Activated CD4-positive, CD25-positive, alpha-beta regulatory T cell (primary cell): ENCODE measurements around the gene MLH1.

ENCODE experiments used
- DNase-seq, 4 experiments: peaks; one replicate each; lab custom pipeline; 2025; lab: John Stamatoyannopoulos, UW

MLH1 gene

DNA sequence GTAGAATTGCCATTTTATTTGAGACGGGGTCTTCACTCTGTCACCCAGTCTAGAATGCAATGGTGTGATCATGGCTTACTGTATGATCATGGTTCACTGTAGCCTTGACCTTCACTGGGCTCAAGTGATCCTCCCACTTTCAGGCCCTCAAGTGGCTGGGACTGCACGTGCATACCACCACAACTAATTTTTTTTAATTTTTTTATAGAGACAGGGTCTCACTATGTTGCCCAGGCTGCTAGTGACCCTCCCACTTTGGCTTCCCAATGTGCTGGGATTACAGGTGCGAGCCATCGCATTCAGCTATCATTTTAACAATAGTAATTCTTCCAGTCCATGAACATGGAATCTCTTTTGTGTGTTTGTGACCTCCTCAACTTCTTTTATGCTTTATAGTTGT is 12.3 kb upstream of the MLH1 start:
- DNase-seq: no peak

DNA sequence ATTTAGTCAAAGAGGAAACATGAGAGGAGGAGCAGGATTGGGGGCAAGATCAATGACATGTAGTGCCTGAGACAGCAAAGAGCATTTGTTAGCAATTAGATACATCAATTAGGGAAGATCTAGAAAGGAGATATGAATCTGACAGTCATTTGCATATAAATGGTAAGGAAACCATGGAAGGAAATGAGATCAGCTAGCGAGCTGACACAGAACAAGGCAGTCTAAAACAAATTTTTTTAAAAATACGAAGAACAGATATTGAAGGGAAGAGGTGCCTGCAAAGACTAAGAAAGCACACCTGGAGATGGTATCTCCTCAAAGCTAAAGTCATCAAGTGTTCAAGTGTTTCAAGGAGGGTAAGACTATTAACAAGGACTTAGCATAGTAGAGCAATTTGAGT is 5.0 kb upstream of the MLH1 start:
- DNase-seq: no peak

- no peak for DNase-seq
Measured at GRCh38 chr3:36989005-36989404, 4.3 kb upstream of the MLH1 start.

- no peak for DNase-seq
Measured at GRCh38 chr3:36989568-36989967, 3.8 kb upstream of the MLH1 start.

DNA sequence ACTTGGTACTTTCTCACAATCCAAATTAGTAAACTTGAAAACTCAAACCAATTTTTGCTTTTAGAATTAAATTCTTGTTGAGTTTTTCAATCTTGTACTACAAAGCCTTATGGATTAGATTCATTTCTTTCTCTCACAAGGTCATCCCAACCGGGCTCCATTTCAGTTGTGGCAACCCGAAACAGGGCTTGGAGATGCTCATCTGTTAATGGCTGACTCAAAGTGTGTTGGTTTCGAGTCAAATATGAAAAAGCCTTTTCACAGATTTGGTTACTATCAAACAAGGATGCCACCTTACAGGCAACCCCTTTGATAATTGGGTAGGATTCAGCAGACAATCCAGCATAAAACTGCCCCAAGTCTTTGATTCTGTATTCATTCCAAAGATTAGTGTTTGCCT is 2.2 kb upstream of the MLH1 start:
- no peak for DNase-seq

DNA sequence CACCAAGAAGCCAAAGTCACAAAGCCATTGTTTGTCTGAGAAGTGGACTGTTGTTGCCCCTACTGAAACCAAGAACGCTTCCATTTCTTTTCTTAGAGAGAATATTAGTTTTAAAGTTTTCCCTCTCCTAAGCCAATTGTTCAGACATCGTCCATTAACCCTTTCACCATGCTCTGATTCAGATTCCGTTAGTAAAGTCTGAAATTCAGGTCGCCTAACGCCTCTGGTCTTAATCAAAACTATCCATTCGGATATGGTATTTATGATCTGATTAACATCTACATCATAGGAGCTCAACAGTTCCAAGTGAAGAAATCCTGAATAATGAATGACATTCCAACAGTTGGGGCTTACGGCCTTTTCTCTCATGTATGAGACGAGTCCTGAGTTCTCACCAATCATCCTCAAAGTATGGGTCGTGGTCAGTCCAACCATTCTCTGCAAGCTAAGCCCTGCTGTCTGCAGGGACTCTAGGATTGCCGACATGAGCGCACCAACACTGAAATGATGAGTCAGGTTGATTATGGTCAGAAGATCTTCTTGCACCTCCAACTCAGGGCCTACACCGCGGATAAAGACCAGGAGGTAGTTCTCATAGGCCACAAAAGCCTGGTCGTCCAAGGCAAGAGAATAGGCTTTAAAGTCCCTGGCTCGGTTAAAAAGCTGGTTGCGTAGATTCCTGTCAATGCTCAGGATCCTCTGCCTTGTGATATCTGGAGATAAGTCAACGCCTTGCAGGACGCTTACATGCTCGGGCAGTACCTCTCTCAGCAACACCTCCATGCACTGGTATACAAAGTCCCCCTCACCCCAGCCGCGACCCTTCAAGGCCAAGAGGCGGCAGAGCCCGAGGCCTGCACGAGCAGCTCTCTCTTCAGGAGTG is 1.2 kb upstream of the MLH1 start:
- no peak for DNase-seq

DNA sequence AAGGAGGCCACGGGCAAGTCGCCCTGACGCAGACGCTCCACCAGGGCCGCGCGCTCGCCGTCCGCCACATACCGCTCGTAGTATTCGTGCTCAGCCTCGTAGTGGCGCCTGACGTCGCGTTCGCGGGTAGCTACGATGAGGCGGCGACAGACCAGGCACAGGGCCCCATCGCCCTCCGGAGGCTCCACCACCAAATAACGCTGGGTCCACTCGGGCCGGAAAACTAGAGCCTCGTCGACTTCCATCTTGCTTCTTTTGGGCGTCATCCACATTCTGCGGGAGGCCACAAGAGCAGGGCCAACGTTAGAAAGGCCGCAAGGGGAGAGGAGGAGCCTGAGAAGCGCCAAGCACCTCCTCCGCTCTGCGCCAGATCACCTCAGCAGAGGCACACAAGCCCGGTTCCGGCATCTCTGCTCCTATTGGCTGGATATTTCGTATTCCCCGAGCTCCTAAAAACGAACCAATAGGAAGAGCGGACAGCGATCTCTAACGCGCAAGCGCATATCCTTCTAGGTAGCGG is 452 bp upstream of the MLH1 start, which contains the start of gene EPM2AIP1:
Gene EPM2AIP1, minus strand, starts transcription at position 326 of the 520 bp plus-strand sequence. Its CDS starts 54 bp downstream, at position 272.
- DNase-seq: no peak

- DNase-seq: no peak
Measured at GRCh38 chr3:37014620-37015019, 21.3 kb downstream of the MLH1 start.

- DNase-seq: no peak
Measured at GRCh38 chr3:37015642-37016041, 22.3 kb downstream of the MLH1 start.

GRCh38 chr3:37016903-37017302 is 23.6 kb downstream of the MLH1 start:
- no peak for DNase-seq

DNA sequence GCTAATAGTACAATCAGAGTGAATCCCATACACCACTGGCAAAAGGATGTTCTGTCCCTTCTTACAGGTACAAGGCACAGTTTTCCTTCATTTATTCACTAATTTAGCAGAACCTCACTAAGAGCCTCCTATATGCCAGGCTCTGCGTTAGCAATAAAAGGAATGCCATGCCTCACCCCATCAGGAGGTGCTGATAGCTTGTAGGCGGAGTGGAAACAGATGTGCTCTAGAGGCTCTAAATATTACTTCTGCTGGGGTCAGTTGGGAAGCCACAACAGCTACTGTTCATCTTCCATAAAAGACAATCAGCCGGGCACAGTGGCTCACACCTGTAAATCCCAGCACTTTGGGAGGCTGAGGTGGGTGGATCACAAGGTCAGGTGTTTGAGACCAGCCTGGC is 24.4 kb downstream of the MLH1 start:
- DNase-seq: no peak

- no peak for DNase-seq
Measured at GRCh38 chr3:37024092-37024491, 30.8 kb downstream of the MLH1 start.

GRCh38 chr3:37024820-37025405 is 31.6 kb downstream of the MLH1 start:
- no peak for DNase-seq

GRCh38 chr3:37025561-37026335 is 32.4 kb downstream of the MLH1 start:
- no peak for DNase-seq

DNA sequence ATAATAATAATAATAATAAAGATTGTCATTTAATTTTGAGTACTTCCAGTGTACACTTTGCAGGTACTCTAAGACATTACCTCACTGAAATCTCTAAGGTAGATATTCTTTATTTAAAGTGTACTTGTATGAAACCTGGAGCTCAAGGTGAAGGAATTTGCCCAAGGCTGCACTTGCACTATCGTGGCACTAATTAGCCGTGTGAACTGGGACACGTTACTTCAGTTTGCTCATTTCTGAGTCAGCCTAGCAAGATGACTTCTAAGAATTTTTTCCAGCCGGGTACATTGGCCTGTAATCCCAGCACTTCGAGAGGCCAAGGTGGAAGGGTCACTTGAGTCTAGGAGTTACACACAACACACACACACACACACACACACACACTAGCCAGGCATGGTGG is 33.5 kb downstream of the MLH1 start:
- no peak for DNase-seq

- DNase-seq: no peak
Measured at GRCh38 chr3:37028329-37028728, 35.0 kb downstream of the MLH1 start.

GRCh38 chr3:37029111-37029510 is 35.8 kb downstream of the MLH1 start:
- no peak for DNase-seq

DNA sequence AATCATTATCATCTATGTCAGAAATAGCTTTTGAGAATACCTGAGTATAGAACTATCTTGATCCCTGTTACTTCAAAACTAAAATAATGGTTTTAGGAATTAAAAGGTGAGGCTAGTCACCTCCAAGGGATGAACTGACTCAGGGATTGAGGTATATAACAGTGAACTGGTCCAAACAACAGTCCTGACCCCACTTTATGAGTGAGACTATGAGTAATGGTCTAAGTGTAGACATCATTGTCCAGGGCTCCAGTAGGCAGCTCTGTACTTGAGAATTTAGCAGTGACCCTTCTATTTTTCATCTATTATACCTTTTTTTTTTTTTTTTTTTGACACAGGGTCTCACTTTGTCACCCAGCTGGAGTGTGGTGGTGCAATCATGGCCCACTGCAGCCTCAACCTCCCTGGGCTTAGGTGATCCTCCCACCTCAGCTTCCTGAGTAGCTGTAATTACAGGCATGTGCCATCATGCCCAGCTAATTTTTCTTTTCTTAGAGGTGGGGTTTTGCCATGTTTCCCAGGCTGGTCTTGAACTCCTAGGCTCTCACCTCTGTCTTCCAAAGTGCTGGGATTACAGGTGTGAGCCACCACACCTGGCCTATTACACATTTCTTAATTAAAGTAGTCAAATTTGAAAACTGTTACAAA is 36.3 kb downstream of the MLH1 start:
- no peak for DNase-seq

DNA sequence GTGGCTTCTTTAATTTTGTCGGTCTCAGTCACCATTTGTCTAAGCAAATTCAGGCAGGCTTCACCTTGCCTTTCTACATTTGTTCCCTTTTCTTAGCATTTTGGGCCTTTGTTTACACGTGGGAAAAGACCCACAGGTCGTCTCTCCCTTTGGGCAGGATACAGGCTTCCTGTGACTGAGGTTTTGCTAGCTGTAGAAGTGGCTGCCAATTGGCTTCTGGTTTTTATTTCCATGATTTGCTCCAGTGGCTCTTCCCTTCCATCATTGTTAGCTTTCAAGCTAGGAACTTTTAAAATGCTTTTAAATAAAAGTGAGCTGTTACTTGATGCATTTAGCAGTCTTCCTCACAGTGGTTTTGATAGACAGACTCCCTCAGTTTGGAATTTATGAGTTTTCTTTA is 37.3 kb downstream of the MLH1 start:
- no peak for DNase-seq

GRCh38 chr3:37031096-37031682 is 37.9 kb downstream of the MLH1 start:
- no peak for DNase-seq

DNA sequence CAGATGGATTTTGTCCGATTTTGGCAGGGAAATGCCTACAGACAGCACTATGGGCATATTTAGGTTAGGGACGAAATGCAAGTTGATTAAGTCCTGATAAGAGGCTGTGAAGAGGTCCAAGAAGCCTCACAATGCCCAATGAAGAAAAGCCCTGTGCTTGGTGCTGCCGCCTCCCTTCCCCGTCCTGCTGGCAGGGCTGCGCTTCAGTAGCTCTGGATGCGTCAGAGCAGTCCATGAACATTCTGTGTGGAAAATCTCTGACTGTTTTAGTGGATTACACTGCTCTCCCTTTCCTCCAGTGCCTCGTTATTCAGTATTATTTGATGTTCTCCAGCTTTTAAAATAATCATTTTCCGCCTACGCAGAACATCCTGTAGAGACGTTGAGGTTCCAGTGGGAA is 39.6 kb downstream of the MLH1 start:
- DNase-seq: no peak

DNA sequence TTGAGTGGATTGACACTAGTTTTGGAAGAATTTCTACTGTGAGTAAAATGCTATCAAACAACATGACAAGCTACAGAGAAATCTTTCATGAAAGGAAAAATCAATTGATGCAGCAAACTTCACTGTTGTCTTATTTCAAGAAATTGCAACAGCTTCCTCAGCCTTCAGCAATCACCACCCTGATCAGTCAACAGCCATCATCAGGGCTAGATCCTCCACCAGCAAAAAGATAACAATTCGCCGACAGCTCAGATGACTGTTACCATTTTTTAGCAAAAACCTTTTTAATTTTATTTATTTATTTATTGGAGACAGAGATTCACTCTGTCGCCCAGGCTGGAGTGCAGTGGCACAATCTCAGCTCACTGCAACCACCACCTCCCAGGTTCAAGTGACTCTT is 44.0 kb downstream of the MLH1 start:
- no peak for DNase-seq
